GM19452 (cell line): ENCODE data around the gene TEX14.
"Not testable (repeated sequence)": the region's sequence is repeated elsewhere in the genome, so short reads cannot be mapped to it uniquely, and the experiment has no call there.

Source experiments
- ATAC-seq: cut with Tn5 transposase; IDR thresholded peaks from one replicate; pipeline ENCODE4 v1.9.1; 2021; ENCODE audit not compliant: unreplicated experiment

Gene TEX14

GRCh38 chr17:58611331-58611730, 80.5 kb downstream of the TEX14 start:
- ATAC-seq: no peak

GRCh38 chr17:58606934-58607333, 84.9 kb downstream of the TEX14 start:
- ATAC-seq: no peak

GRCh38 chr17:58605986-58606385, 85.9 kb downstream of the TEX14 start:
- ATAC-seq: no peak

- no peak for ATAC-seq
Measured at GRCh38 chr17:58605470-58605869, 86.4 kb downstream of the TEX14 start.

GRCh38 chr17:58601976-58602375, 89.9 kb downstream of the TEX14 start:
- ATAC-seq: no peak

- no peak for ATAC-seq
Measured at GRCh38 chr17:58597371-58597770, 94.5 kb downstream of the TEX14 start.

- no peak for ATAC-seq
Measured at GRCh38 chr17:58595194-58595792, 96.6 kb downstream of the TEX14 start.

GRCh38 chr17:58593123-58593522, 98.7 kb downstream of the TEX14 start:
- no peak for ATAC-seq

- no peak for ATAC-seq
Measured at GRCh38 chr17:58591455-58591854, 100.4 kb downstream of the TEX14 start.

GRCh38 chr17:58590377-58590776, 101.5 kb downstream of the TEX14 start:
- ATAC-seq: no peak

- ATAC-seq: no peak
Measured at GRCh38 chr17:58587713-58588117, 104.1 kb downstream of the TEX14 start.

GRCh38 chr17:58586009-58586644, 105.7 kb downstream of the TEX14 start:
- no peak for ATAC-seq

GRCh38 chr17:58585554-58585953, 106.3 kb downstream of the TEX14 start:
- ATAC-seq: no peak

- no peak for ATAC-seq
Measured at GRCh38 chr17:58583486-58583885, 108.4 kb downstream of the TEX14 start.

- ATAC-seq: not testable (repeated sequence)
Measured at GRCh38 chr17:58582718-58583117, 109.1 kb downstream of the TEX14 start.

GRCh38 chr17:58580671-58581070, 111.2 kb downstream of the TEX14 start:
- ATAC-seq: no peak

- no peak for ATAC-seq
Measured at GRCh38 chr17:58577696-58578095, 114.1 kb downstream of the TEX14 start.

- no peak for ATAC-seq
Measured at GRCh38 chr17:58576679-58577367, 115.0 kb downstream of the TEX14 start.

GRCh38 chr17:58575511-58575910, 116.3 kb downstream of the TEX14 start:
- ATAC-seq: no peak

GRCh38 chr17:58574025-58574424, 117.8 kb downstream of the TEX14 start:
- ATAC-seq: no peak

- ATAC-seq: no peak
Measured at GRCh38 chr17:58572846-58573245, 119.0 kb downstream of the TEX14 start.

- no peak for ATAC-seq
Measured at GRCh38 chr17:58570758-58571157, 121.1 kb downstream of the TEX14 start.
